ENCODE data around the gene CCNL2.
A peak's percentile ranks its signal among the peaks of the same experiment; 100 is the strongest.
"Not testable (repeated sequence)": the region's sequence is repeated elsewhere in the genome, so short reads cannot be mapped to it uniquely, and the experiment has no call there.

CCNL2 gene

DNA sequence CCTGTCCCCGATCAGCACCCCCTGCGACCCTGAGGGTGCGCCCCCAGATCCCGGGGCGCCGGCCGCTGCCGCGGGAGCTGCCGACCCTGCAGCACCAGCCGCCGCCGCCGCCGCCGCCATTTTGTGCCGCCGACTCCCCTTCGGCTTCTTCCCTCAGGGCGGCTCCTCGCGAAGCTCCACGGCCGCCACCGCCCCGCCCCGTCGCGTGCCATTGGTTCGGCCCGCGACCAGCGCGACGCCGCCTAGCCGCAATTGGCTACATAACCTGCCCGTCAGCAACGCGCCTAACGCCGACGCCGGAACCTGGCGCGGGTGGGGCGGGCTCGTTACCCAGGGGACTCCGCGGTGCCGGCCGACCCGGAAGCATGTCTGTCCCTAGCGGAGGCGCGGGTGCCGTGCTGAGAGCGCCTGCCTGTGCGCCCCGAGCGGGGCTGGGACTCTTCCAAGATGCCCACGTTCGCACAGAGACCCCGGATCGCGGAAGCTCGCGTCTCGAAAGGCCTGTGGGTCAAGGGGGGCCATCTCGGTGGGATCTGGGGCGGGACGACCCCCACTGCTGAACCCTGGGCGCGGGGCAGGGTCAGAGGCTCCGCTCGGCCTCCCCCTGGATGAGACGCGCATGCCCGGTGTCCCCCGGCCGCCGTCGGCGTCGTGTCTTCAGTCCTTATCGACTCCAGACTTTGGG is at the start of gene CCNL2:
TSS of gene CCNL2 (minus strand) at position 149 of the 685 bp plus-strand sequence. CDS start at position 120, 29 bp downstream.
- DNase-seq = peak; percentile 99

- DNase-seq = not testable (repeated sequence)
These were observed 47.5 kb upstream of the CCNL2 start for GRCh38 chr1:1446631-1447030.

DNA sequence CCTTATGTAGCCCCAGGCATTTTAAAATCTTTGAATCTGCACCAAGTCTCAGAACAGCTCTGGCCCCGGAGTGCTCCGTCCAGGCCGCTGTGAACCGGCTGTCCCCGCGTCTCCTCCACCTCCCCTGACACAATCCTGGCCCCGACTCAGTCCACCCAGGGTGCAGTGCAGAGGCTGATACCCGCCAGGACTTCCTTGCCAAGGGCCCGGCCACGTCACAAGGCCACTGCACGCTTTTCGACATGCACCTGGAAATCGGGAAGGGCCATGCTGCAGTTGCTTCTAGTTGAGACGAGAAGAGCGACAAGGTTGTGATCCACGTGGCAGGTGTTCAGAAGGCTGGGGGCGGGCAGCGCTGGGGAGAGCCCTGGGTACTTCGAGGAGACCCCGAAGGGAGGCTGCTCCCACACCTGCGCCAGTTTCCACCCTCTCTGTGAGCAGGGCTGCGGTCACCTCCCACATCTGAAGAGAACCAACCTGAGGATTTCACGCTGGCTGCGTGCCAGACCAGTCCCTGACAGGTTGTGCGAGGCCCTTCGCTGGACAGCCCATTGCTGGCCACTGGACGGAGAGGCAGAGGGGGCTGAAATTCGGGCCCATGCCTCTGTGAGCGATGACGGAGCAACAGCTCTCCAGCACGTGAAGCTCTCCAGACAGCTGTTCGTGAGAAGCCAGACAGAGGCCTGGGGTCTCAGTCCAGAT is 43.1 kb upstream of the CCNL2 start:
- no peak for DNase-seq

DNA sequence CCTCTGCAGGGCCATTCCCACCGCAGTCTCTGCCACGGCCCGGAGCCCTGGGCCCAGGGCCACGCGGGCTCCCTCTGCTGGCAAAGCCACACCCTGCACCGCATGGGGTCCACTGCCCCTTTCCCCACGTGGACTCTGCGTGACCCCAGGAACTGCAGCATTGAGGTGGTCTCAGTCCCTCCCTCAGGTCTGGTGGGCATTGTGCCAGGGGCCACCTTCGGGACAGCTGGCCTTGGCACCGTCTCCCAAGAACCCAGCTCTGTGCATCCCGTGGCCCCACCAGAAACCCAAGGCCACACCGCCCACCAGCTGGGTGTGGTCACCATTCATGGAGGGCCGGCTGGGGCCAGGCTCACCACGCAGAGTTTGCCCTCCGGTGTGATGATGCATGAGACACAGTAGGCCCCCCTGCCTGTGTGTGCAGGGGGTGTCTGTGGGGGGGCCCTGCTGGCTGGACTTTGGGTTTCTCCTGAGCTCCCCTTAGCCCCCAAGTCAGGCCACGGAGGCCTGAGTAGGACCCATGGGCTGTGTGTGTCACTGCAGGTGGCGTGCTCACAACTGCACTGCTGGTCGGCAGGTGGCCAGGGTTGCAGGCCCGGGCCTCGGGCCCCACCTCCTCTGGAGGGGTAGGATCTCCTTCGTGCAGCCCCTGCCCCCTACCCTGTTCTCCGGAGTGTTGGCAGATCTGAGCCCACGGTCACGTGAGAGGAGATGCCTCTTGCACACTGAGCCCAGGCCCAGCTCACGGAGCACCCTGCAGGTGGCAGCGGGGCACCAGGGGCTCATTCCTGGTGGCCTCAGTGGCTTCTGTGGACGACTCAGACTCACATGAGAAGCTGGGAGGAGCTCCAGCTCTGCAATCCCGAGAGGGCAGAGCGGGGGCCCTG is 42.1 kb upstream of the CCNL2 start:
- peak; percentile 48 to 61 for DNase-seq

DNA sequence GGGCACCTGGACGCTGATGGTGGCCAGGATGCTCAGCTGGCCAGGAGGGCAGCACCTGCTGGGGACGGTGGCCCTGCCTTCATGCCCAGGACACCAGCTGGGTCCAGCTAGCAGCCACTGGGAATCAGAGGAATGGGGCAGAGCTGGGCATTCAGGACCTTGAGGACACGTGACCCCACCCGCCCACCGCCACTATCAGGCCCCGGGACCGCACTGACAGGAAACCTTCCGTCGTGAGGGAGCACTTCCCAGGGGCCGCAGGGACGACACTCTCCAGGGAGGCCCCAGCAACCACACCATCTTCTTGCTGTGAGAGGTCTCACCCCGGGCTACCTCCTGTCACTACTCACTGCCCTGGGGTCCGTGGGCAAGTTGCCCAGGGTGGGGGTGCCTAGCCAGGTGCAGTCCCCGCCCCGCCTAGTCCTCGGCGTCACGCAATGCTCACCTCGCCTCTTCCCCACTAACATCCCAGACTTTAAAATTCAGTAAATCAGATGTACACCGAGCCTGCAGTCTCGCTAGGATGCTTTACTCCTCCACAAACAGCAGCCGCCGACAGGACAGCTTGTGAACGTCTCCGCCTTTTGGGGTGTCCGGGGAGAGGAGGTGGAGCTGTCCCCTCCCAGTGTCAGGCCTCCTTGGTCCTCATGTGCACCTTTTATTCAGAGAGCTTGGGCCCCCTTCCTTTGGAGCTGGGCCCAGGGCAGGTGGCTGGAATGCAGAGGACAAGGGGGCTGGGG is 41.3 kb upstream of the CCNL2 start:
- no peak for DNase-seq

DNA sequence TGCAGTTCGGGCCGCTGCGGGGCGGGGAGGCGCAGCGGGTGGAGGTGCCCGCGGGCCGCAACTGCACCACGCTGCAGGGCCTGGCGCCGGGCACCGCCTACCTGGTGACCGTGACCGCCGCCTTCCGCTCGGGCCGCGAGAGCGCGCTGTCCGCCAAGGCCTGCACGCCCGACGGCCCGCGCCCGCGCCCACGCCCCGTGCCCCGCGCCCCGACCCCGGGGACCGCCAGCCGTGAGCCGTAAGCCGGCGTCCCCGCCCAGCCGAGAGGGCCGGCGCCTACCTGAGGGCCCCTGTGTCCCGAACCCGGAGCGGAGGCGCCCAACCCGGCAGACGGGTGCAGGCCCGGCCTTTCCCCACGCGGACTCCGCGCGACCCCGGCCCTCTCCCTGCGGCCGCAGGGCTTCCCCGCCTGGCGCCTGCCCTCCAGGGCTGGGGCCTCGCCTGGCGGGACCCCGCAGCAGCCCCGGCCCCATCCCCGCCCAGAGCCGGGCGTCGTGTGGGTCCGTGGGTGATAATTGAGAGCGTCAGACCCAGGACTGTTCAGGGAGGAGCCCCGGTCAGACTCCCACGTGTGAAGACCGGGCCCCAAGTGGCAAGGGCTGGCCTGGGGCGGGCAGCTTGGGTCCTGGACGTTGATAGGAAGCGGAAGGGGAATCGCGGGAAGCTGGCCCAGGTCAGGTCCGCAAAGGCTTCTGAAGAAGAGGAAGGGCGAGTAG is 40.6 kb upstream of the CCNL2 start:
- DNase-seq = no peak

GRCh38 chr1:1438531-1439381 is 39.6 kb upstream of the CCNL2 start:
- no peak for DNase-seq

- DNase-seq = no peak
These were observed 38.8 kb upstream of the CCNL2 start for GRCh38 chr1:1437904-1438376.

GRCh38 chr1:1437033-1437903 is 38.1 kb upstream of the CCNL2 start:
- DNase-seq = no peak

GRCh38 chr1:1436630-1437032 is 37.5 kb upstream of the CCNL2 start:
- DNase-seq = no peak

GRCh38 chr1:1435911-1436629 is 36.9 kb upstream of the CCNL2 start:
- DNase-seq = no peak

DNA sequence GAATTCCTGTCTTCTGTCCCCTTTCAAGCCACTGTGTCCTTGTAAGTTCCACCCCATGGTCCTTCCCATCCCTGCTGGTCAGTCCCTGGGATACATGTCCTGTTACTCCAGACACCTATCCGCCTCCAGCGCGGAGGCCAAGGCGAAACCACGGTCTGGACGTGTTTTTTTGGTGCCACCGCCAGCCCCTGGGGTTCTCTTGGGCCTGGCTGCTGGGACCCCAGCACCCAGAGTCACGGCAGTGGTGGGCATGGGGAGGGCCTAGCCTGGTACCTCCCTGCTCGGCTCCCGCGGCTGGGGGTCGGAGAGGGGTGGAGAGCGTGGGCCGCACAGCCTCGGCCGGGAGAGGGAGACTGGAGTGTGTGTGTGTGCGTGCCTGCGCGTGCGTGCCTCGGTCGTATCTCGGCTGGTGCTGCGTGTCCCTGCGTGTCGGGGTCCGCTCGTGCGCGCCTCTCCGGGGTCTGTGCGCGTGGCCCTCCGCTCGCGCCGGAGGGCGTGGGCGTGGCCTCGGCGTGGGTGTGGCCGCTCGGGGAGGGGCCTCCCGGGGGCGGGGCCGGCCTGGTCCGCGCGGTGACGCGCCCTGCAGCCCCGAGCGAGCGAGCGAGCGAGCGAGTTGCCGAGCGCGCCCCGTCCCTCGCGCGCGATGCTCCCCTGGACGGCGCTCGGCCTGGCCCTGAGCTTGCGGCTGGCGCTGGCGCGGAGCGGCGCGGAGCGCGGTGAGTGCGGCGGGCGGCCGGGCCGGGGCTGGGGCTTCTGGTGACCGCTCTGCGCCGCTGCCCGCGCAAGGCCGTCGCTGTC is 36.2 kb upstream of the CCNL2 start, which contains the start of gene VWA1:
TSS of gene VWA1 (plus strand) at position 585 of the 798 bp plus-strand sequence. CDS start at position 644, 59 bp downstream.
- DNase-seq = peak; percentile 57 to 59

DNA sequence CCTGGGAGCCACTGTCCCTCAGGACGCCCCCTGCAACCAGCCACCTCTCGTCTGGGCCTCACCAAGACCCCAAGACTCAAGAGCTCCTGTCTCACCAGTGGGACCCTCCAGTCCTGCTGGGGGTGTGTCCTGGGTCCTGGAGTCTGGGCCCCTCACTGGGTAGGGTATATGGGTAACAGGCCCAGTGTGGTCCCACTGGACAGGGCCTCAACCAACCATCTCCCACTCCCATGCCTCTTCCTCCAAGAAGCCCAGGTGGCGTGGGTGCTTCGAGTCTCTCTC is 35.6 kb upstream of the CCNL2 start:
- no peak for DNase-seq

DNA sequence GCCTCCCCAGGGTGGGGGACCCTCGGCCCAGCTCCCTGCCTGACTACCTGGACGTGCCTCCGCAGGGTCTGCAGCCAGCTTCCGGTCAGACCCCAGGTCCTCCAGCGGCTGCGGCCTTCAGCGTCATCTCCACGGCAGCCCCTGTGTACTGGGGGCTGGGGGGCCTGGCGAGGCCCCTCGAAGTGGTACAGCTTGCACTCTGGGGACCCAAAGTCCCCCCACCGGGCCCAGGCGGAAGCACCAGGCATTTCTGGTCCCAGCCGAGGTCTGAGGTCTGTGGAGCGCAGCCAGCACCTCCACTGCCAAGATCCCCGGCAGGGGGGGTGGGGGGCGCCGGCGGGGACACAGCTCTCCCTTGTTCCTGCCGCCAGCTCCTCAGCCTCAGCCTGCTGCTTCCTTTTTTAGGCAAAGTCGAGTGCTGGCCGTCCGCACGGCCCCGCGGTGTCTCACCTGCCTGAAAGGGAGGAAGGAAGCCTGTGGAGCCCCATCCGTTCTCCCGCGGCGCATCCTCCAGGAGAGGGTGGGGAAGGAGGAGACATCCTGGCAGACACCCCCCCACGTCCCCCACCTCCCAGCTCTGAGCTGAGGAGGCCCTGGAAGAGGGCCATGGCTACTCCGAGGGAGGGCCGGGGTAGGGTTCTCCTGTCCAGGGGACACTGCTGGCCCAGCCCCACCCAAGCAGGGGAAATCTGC is 35.1 kb upstream of the CCNL2 start:
- no peak for DNase-seq

- DNase-seq = peak; percentile 42 to 62
These were observed 34.6 kb upstream of the CCNL2 start for GRCh38 chr1:1433804-1434130.

DNA sequence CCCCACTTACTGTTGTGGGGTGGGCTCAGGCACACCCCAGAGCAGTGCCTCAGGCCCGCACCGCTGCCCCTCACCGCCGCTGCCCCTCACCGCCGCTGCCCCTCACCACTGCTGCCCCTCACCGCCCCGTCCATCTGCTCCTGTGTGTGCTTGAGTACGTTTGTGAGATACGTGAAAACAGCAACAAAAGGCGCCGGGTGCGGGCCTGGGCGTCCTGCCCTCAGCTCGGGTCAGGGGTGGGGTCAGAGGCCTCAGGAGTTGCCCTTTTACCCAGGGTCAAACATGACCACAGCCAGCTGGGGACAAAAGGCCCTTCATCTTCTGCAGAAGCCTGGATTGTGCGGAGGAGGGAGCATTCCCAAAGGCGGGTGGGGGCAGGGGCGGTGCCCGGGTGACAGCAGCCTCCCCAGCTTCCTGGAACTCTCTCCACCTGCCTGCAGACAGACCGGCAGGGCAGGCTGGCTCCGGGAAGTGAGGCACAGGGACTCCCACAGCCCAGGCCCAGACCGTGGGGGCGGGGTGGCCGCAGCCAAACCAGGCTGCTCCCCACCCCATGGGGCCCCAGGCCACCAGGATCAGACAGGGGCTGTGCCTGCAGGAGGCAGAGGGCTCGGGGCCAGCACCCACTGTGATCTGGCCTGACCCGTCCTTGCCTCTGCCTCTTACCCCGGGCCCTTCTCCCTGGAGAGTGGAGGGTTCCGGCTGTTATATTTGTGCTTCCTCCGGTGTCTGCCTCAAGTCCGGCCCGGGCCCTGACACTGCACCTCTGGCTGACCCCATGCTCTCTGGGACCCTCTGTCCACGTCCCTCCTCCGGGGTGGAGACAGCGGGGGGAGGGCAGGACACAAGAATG is 34.0 kb upstream of the CCNL2 start:
- DNase-seq = no peak
